Trophoblast cell (in vitro differentiated cells and primary cell): ENCODE results near the gene RABEP1.

Experiments
- DNase-seq, 2 donors: peaks; one replicate each; pipeline ENCODE4 v3.0.0-alpha.2; 2016
- H2AFZ ChIP-seq: 2 replicates; pipeline ENCODE4 v1.6.1; 2013; ENCODE audit warnings: low read length, moderate library complexity, mild to moderate bottlenecking; ENCODE audit not compliant: insufficient read depth, poor library complexity
- H2AK5ac ChIP-seq: 2 replicates; pipeline ENCODE4 v1.6.1; 2013; ENCODE audit warnings: mild to moderate bottlenecking, low read length
- H2BK120ac ChIP-seq: 2 replicates; pipeline ENCODE4 v1.6.1; 2013; ENCODE audit warnings: low read length, mild to moderate bottlenecking, moderate library complexity; ENCODE audit not compliant: insufficient read depth, poor library complexity
- H2BK12ac ChIP-seq: 2 replicates; pipeline ENCODE4 v1.6.1; 2013; ENCODE audit warnings: mild to moderate bottlenecking, low read length, moderate library complexity
- H2BK5ac ChIP-seq: 2 replicates; pipeline ENCODE4 v1.6.1; 2013; ENCODE audit warnings: low read length, low read depth, moderate library complexity, mild to moderate bottlenecking; ENCODE audit not compliant: poor library complexity
- H3K14ac ChIP-seq: 2 replicates; pipeline ENCODE4 v1.6.1; 2013; ENCODE audit warnings: mild to moderate bottlenecking, low read length
- H3K18ac ChIP-seq: 2 replicates; pipeline ENCODE4 v1.6.1; 2013; ENCODE audit warnings: mild to moderate bottlenecking, low read length
- H3K23ac ChIP-seq: 2 replicates; pipeline ENCODE4 v1.6.1; 2013; ENCODE audit warnings: low read length
- H3K27ac ChIP-seq: 2 replicates; pipeline ENCODE4 v1.5.1; 2013; ENCODE audit warnings: low read depth, mild to moderate bottlenecking, inconsistent platforms, low read length, moderate library complexity
- H3K27me3 ChIP-seq: 2 replicates; pipeline ENCODE4 v1.6.1; 2013; ENCODE audit warnings: inconsistent platforms, mild to moderate bottlenecking, low read length, moderate library complexity; ENCODE audit not compliant: insufficient read depth
- H3K36me3 ChIP-seq, 2 experiments: 1 replicate in 1 of 2; 2 replicates in 1 of 2; pipeline ENCODE4 v1.6.1; 2013; ENCODE audit warnings: low read length in 2 of 2, mild to moderate bottlenecking in 2 of 2, moderate library complexity in 1 of 2; ENCODE audit not compliant: insufficient read depth in 2 of 2, control insufficient read depth in 1 of 2
- H3K4ac ChIP-seq: 2 replicates; pipeline ENCODE4 v1.6.1; 2013; ENCODE audit warnings: low read depth, mild to moderate bottlenecking, low read length, moderate library complexity
- H3K4me1 ChIP-seq, 2 experiments: 1 replicate in 1 of 2; 2 replicates in 1 of 2; pipeline ENCODE4 v1.6.1; 2013; ENCODE audit warnings: low read length in 2 of 2, mild to moderate bottlenecking in 2 of 2, moderate library complexity in 1 of 2; ENCODE audit not compliant: insufficient read depth in 2 of 2, control insufficient read depth in 1 of 2
- H3K4me2 ChIP-seq: 2 replicates; pipeline ENCODE4 v1.6.1; 2013; ENCODE audit warnings: inconsistent platforms, mild to moderate bottlenecking, low read length, moderate library complexity
- H3K4me3 ChIP-seq: 2 replicates; pipeline ENCODE4 v1.5.1; 2013; ENCODE audit warnings: mild to moderate bottlenecking, low read depth, low read length, inconsistent platforms
- H3K79me1 ChIP-seq: one replicate; pipeline ENCODE4 v1.6.1; 2013; ENCODE audit warnings: low read length
- H3K79me2 ChIP-seq: 2 replicates; pipeline ENCODE4 v1.6.1; 2013; ENCODE audit warnings: low read length, mild to moderate bottlenecking; ENCODE audit not compliant: control insufficient read depth, insufficient read depth, poor library complexity
- H3K9ac ChIP-seq: 2 replicates; pipeline ENCODE4 v1.6.1; 2013; ENCODE audit warnings: mild to moderate bottlenecking, low read length
- H3K9me3 ChIP-seq: 2 replicates; pipeline ENCODE4 v1.6.1; 2013; ENCODE audit warnings: low read depth, mild to moderate bottlenecking, control low read depth, inconsistent platforms, low read length; ENCODE audit not compliant: insufficient read depth
- H4K12ac ChIP-seq: 2 replicates; pipeline ENCODE4 v1.6.1; 2013; ENCODE audit warnings: low read depth, mild to moderate bottlenecking, low read length, moderate library complexity
- H4K8ac ChIP-seq: 2 replicates; pipeline ENCODE4 v1.6.1; 2013; ENCODE audit warnings: low read depth, mild to moderate bottlenecking, low read length, moderate library complexity
- H4K91ac ChIP-seq: one replicate; pipeline ENCODE4 v1.6.1; 2013; ENCODE audit warnings: low read depth, mild to moderate bottlenecking, low read length, moderate library complexity
- WGBS: extraction: QIAGEN DNeasy Blood & Tissue Kit; methylation state at CpG from one replicate; pipeline ENCODE4 v1.1.7; 2013; ENCODE audit warnings: missing lambda C conversion rate; ENCODE audit not compliant: insufficient read length, insufficient coverage; ENCODE audit errors: extremely low coverage; 5-methylcytosine and 5-hydroxymethylcytosine counted together

The RABEP1 gene

GRCh38 chr17:5309851-5310250 lies 27.8 kb downstream of the RABEP1 start:
- no peak overlapping the region for H3K23ac ChIP-seq
- H3K79me1 ChIP-seq, result no peaks in the 10 kb centered on the region
- H3K4me3 ChIP-seq, result no peak overlapping the region
- DNase-seq, result no peak
- H3K4me2 ChIP-seq, result no peak overlapping the region
- no peak overlapping the region for H2AFZ ChIP-seq
- no peak overlapping the region for H2BK12ac ChIP-seq
- H2BK5ac ChIP-seq, result no peak overlapping the region
- no peak overlapping the region for H3K4ac ChIP-seq
- H3K79me2 ChIP-seq, result no peaks in the 10 kb centered on the region
- H2AK5ac ChIP-seq, result no peak overlapping the region
- no peak overlapping the region for H4K8ac ChIP-seq
- H4K91ac ChIP-seq, result no peak overlapping the region
- no peaks in the 10 kb centered on the region for H3K9me3 ChIP-seq
- no peaks in the 10 kb centered on the region for H3K27me3 ChIP-seq
- H3K14ac ChIP-seq, result no peak overlapping the region
- H3K4me1 ChIP-seq, result no peaks in the 10 kb centered on the region
- no peak overlapping the region for H3K27ac ChIP-seq
- no peak overlapping the region for H2BK120ac ChIP-seq
- no peak overlapping the region for H3K9ac ChIP-seq
- H4K12ac ChIP-seq, result no peak overlapping the region
- H3K18ac ChIP-seq, result no peak overlapping the region
- H3K36me3 ChIP-seq, result peaks cover 3 to 7% of the 10 kb centered on the region in 2 experiments

DNA sequence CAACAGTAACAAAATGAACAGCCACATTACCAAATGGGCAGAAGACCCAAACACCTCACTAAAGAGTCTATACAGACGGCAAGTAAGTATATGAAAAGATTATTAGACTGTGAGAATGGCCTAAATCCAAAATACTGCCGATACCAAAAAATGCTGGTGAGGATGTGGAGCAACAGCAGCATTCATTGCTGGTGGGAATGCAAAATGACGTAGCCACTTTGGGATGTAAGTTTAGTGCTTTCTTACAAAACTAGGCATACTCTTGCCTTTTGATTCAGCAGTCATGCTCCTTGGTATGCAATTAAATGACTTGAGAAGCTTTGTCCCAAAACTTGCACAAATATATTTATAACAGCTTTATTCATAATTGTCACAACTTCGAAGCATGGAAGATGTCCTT lies 43.8 kb downstream of the RABEP1 start:
- Histone ChIP-seq H3K9me3 (no peaks in the 10 kb centered on the region), H2BK12ac (no peak overlapping the region), H3K79me1 (no peaks in the 10 kb centered on the region), H3K36me3 (no peaks in the 10 kb centered on the region), H3K23ac (no peak overlapping the region), H3K4me2 (no peak overlapping the region), H3K27me3 (no peaks in the 10 kb centered on the region), H4K8ac (no peak overlapping the region), H3K9ac (no peak overlapping the region), H3K79me2 (no peaks in the 10 kb centered on the region), H2AFZ (no peak overlapping the region), H3K14ac (no peak overlapping the region), H3K4ac (no peak overlapping the region), H2BK120ac (no peak overlapping the region), H2AK5ac (no peak overlapping the region), H2BK5ac (no peak overlapping the region), H3K4me3 (no peak overlapping the region), H3K27ac (no peak overlapping the region), H3K4me1 (no peaks in the 10 kb centered on the region), H3K18ac (no peak overlapping the region), H4K12ac (no peak overlapping the region), H4K91ac (no peak overlapping the region)
- WGBS, result no CpG with 5 or more reads among the region's 4 CpGs
- DNase-seq, result peak; percentile 55 to 85

GRCh38 chr17:5329784-5330557 lies 47.9 kb downstream of the RABEP1 start:
- no peaks in the 10 kb centered on the region for H3K27me3 ChIP-seq
- no peak overlapping the region for H4K12ac ChIP-seq
- H3K23ac ChIP-seq, result no peak overlapping the region
- H3K18ac ChIP-seq, result no peak overlapping the region
- no peak overlapping the region for H3K4me2 ChIP-seq
- H3K4me1 ChIP-seq, result no peaks in the 10 kb centered on the region
- no peak overlapping the region for H3K4ac ChIP-seq
- WGBS, result no CpG with 5 or more reads among the region's 2 CpGs
- H2AFZ ChIP-seq, result no peak overlapping the region
- no peaks in the 10 kb centered on the region for H3K9me3 ChIP-seq
- no peak overlapping the region for H2AK5ac ChIP-seq
- H3K27ac ChIP-seq, result no peak overlapping the region
- no peak overlapping the region for H4K91ac ChIP-seq
- H2BK5ac ChIP-seq, result no peak overlapping the region
- peaks cover 4 to 7% of the 10 kb centered on the region in 2 experiments for H3K36me3 ChIP-seq
- DNase-seq, result no peak
- no peak overlapping the region for H4K8ac ChIP-seq
- H3K9ac ChIP-seq, result no peak overlapping the region
- no peak overlapping the region for H2BK12ac ChIP-seq
- H3K79me2 ChIP-seq, result no peaks in the 10 kb centered on the region
- H3K79me1 ChIP-seq, result no peaks in the 10 kb centered on the region
- no peak overlapping the region for H2BK120ac ChIP-seq
- H3K4me3 ChIP-seq, result no peak overlapping the region
- no peak overlapping the region for H3K14ac ChIP-seq

GRCh38 chr17:5330981-5331380 lies 48.9 kb downstream of the RABEP1 start:
- Histone ChIP-seq H2BK12ac (no peak overlapping the region), H3K9me3 (no peaks in the 10 kb centered on the region), H3K18ac (no peak overlapping the region), H3K79me1 (no peaks in the 10 kb centered on the region), H3K4ac (no peak overlapping the region), H3K79me2 (no peaks in the 10 kb centered on the region), H3K27me3 (no peaks in the 10 kb centered on the region), H3K9ac (no peak overlapping the region), H4K8ac (no peak overlapping the region), H4K91ac (no peak overlapping the region), H3K4me3 (no peak overlapping the region), H3K14ac (no peak overlapping the region), H3K4me2 (no peak overlapping the region), H3K23ac (no peak overlapping the region), H4K12ac (no peak overlapping the region), H2AFZ (no peak overlapping the region), H3K4me1 (no peaks in the 10 kb centered on the region), H3K36me3 (peaks cover 4 to 8% of the 10 kb centered on the region in 2 experiments), H2BK5ac (no peak overlapping the region), H2BK120ac (no peak overlapping the region), H3K27ac (no peak overlapping the region), H2AK5ac (no peak overlapping the region)
- DNase-seq, result no peak
- no CpG with 5 or more reads among the region's 2 CpGs for WGBS
